HepG2 (cell line): ENCODE results near the gene GINM1. TPM values are rescaled to one million over a fixed set of nuclear protein-coding genes. Genes with fewer than 3 reads are reported as not detected.

Source experiments
- ATAC-seq: fragments of 200-7000 bp; cut with Tn5 transposase; 3 replicates; pipeline ENCODE4 v1.9.1; 2020; ENCODE audit warnings: mild to moderate bottlenecking, moderate library complexity
- BruUV-seq: library from RNA; stranded (reverse); fragments of 400-500 nt; replicated peaks from 2 replicates; lab custom pipeline; 2021; lab: Mats Ljungman, UMichigan
- CTCF ChIA-PET: fragments of 300-600 bp; formaldehyde crosslinking; extraction: SDS; loops from one replicate; lab custom pipeline; 2021; ENCODE audit warnings: low total read pairs, inconsistent platforms, low intra/inter-chr PET ratio; lab: Yijun Ruan, JAX
- POLR2A ChIA-PET: fragments of 350-600 bp; sonication (Branson Sonifier 250); formaldehyde crosslinking; loops from one replicate; lab custom pipeline; 2020; ENCODE audit warnings: antibody characterized with exemption, inconsistent platforms; lab: Yijun Ruan, JAX
- DNase-seq: peaks from one replicate; pipeline ENCODE4 v3.0.0-alpha.2; 2015; ENCODE audit warnings: low spot score
- FAIRE-seq: peaks from 3 replicates; lab custom pipeline; 2011; peaks lifted over from hg19 to GRCh38; lab: Jason Lieb, UNC
- H2AFZ ChIP-seq: one replicate; pipeline ENCODE4 v1.6.1; 2011; ENCODE audit warnings: low read length, inconsistent platforms
- H3K27ac ChIP-seq: fragments of 300-600 bp; 3 replicates; pipeline ENCODE4 v1.8.0; 2011; ENCODE audit warnings: mixed run types, mild to moderate bottlenecking, mixed read lengths, low read length, inconsistent platforms; ENCODE audit not compliant: insufficient read depth; ENCODE audit errors: extremely low read length
- H3K27me3 ChIP-seq, 2 experiments: fragments of 200-600 bp in 1 of 2; 2 replicates in 1 of 2; 3 replicates in 1 of 2; pipeline versions ENCODE4 v1.6.0 to v1.8.0; 2011; ENCODE audit warnings: low read length in 2 of 2, mild to moderate bottlenecking in 2 of 2, moderate library complexity in 2 of 2, inconsistent platforms in 1 of 2; ENCODE audit not compliant: insufficient read depth in 2 of 2, control insufficient read depth in 1 of 2
- H3K36me3 ChIP-seq, 2 experiments: fragments of 200-600 bp in 1 of 2; replicated peaks in 1 of 2; 2 replicates in 1 of 2; 3 replicates in 1 of 2; pipeline versions ENCODE4 v1.5.1 to v1.8.0; 2011; ENCODE audit warnings: low read length in 2 of 2, inconsistent platforms in 1 of 2; ENCODE audit not compliant: insufficient read depth in 2 of 2, control insufficient read depth in 1 of 2
- H3K4me1 ChIP-seq: 2 replicates; pipeline ENCODE4 v1.5.1; 2012; ENCODE audit warnings: low read length, inconsistent platforms; ENCODE audit not compliant: insufficient read depth
- H3K4me2 ChIP-seq: 2 replicates; pipeline ENCODE4 v1.6.0; 2011; ENCODE audit warnings: low read depth, low read length, inconsistent platforms
- H3K4me3 ChIP-seq, 3 experiments: fragments of 200-600 bp in 1 of 3; sonication (generic), shearing (Covaris generic) in 1 of 3; replicated peaks in 1 of 3; 2 replicates each; pipeline ENCODE4 v1.5.1; 2011 to 2016; ENCODE audit warnings: low read length in 3 of 3, inconsistent platforms in 2 of 3, low read depth in 2 of 3, mild to moderate bottlenecking in 2 of 3, control low read depth in 1 of 3, mixed read lengths in 1 of 3; ENCODE audit not compliant: insufficient read depth in 1 of 3
- H3K79me2 ChIP-seq: one replicate; pipeline ENCODE4 v1.6.1; 2011; ENCODE audit warnings: low read length, inconsistent platforms; ENCODE audit not compliant: insufficient read depth
- H3K9ac ChIP-seq: 2 replicates; pipeline ENCODE4 v1.6.0; 2011; ENCODE audit warnings: mild to moderate bottlenecking, low read depth, low read length, inconsistent platforms; ENCODE audit not compliant: insufficient read depth
- H3K9me3 ChIP-seq: 2 replicates; pipeline ENCODE4 v1.5.1; 2012; ENCODE audit warnings: mild to moderate bottlenecking, low read length
- H4K20me1 ChIP-seq: 2 replicates; pipeline ENCODE4 v1.6.0; 2011; ENCODE audit warnings: inconsistent platforms, mild to moderate bottlenecking, low read length, moderate library complexity; ENCODE audit not compliant: insufficient read depth
- AFF4 ChIP-seq: sonication (generic); formaldehyde crosslinking; IDR thresholded peaks from 2 replicates; pipeline ENCODE4 v1.4.0; 2020; ENCODE audit warnings: missing genetic modification reagents
- BRF2 ChIP-seq: sonication (generic); formaldehyde crosslinking; IDR thresholded peaks from 2 replicates; pipeline ENCODE4 v1.8.1; 2022; ENCODE audit warnings: mild to moderate bottlenecking, missing genetic modification reagents
- CTCF ChIP-seq: sonication (generic); formaldehyde crosslinking; IDR thresholded peaks from 2 replicates; pipeline ENCODE4 v1.5.0; 2020; ENCODE audit warnings: mild to moderate bottlenecking, missing genetic modification reagents, moderate library complexity
- DR1 ChIP-seq: sonication (generic); formaldehyde crosslinking; IDR thresholded peaks from 2 replicates; pipeline ENCODE4 v1.8.0; 2021; ENCODE audit warnings: mild to moderate bottlenecking, missing genetic modification reagents, inconsistent platforms
- EP300 ChIP-seq, 3 experiments: sonication (generic) in 1 of 3; formaldehyde crosslinking in 1 of 3; IDR thresholded peaks; 2 replicates each; pipeline versions ENCODE4 v1.5.1 to v1.6.1; 2011 to 2020; ENCODE audit warnings: low read depth in 2 of 3, low read length in 2 of 3, borderline replicate concordance in 1 of 3, improper control_type of control experiment in 1 of 3, mild to moderate bottlenecking in 1 of 3, missing genetic modification reagents in 1 of 3, moderate library complexity in 1 of 3
- ERF ChIP-seq: IDR thresholded peaks from 2 replicates; pipeline ENCODE4 v1.6.1; 2018; ENCODE audit warnings: missing biosample characterization, missing genetic modification reagents
- HDAC1 ChIP-seq: sonication (generic); formaldehyde crosslinking; IDR thresholded peaks from 2 replicates; pipeline ENCODE4 v1.5.1; 2020; ENCODE audit warnings: mild to moderate bottlenecking, missing genetic modification reagents
- IKZF1 ChIP-seq: fragments of 450-650 bp; IDR thresholded peaks from 2 replicates; pipeline ENCODE4 v1.7.1; 2016
- KDM5A ChIP-seq: fragments of 200-600 bp; sonication (generic); IDR thresholded peaks from 2 replicates; pipeline ENCODE4 v1.7.0; 2018; ENCODE audit warnings: antibody characterized with exemption, mild to moderate bottlenecking, low read length, borderline replicate concordance
- ZFX ChIP-seq: sonication (generic); formaldehyde crosslinking; IDR thresholded peaks from 2 replicates; pipeline ENCODE4 v1.4.0; 2020; ENCODE audit warnings: mild to moderate bottlenecking, low read depth, missing genetic modification reagents, moderate library complexity
- ZNF101 ChIP-seq: sonication (generic); formaldehyde crosslinking; IDR thresholded peaks from 2 replicates; pipeline ENCODE4 v1.4.0; 2020; ENCODE audit warnings: mild to moderate bottlenecking, low read depth, missing genetic modification reagents, borderline replicate concordance
- ZNF513 ChIP-seq: sonication (generic); formaldehyde crosslinking; conservative IDR thresholded peaks from 2 replicates; pipeline ENCODE4 v1.5.0; 2020; ENCODE audit warnings: missing genetic modification reagents
- ZNF83 ChIP-seq: sonication (generic); formaldehyde crosslinking; IDR thresholded peaks from 2 replicates; pipeline ENCODE4 v1.4.0; 2020; ENCODE audit warnings: missing genetic modification reagents, mild to moderate bottlenecking, borderline replicate concordance
- whole genome bisulfite sequencing: methylation state at CpG from one replicate; pipeline ENCODE4 v1.1.6; 2017; ENCODE audit warnings: low lambda C conversion rate; 5-methylcytosine and 5-hydroxymethylcytosine counted together
- in situ Hi-C: cut with HindIII; loops from 2 replicates; pipeline ENCODE4 v1.10.0; 2017; ENCODE audit warnings: low pct_unique_long_range_greater_than_20kb; ENCODE audit not compliant: extremely low pct_ligation_motif_present
- intact Hi-C: fragments of 100-400 bp; cut with micrococcal nuclease; formaldehyde crosslinking; loops from one replicate; pipeline ENCODE4 v1.10.0; 2022; ENCODE audit not compliant: unreplicated experiment
- polyA plus RNA-seq, 8 experiments: library from polyadenylated mRNA; depleted of rRNA in 3 of 8; stranded (reverse) in 7 of 8; unstranded in 1 of 8; fragments of >200 nt; fragmentation: Illumina TruSeq in 4 of 8; extraction: Trizol in 4 of 8; gene quantifications; 2 replicates each; pipeline versions ENCODE4 v1.2.1 to v1.2.3, GENCODE V29; 2011 to 2016; ENCODE audit warnings: low read depth in 4 of 8, missing spikeins in 1 of 8, mixed read lengths in 1 of 8; ENCODE audit not compliant: insufficient read depth in 1 of 8
- total RNA-seq, 5 experiments: library from RNA; depleted of rRNA; stranded (reverse); fragments of >200 nt; fragmentation: Illumina TruSeq; extraction: Trizol; gene quantifications; 2 replicates each; pipeline ENCODE4 v1.2.3, GENCODE V29; 2016; ENCODE audit warnings: low read depth in 1 of 5

GINM1 gene
- total and polyA plus RNA-seq, 2 of the 13 experiments (the other 11 are each of a cell fraction or from before 2014, with no cell fraction given): 19.4 to 27.5 TPM

DNA sequence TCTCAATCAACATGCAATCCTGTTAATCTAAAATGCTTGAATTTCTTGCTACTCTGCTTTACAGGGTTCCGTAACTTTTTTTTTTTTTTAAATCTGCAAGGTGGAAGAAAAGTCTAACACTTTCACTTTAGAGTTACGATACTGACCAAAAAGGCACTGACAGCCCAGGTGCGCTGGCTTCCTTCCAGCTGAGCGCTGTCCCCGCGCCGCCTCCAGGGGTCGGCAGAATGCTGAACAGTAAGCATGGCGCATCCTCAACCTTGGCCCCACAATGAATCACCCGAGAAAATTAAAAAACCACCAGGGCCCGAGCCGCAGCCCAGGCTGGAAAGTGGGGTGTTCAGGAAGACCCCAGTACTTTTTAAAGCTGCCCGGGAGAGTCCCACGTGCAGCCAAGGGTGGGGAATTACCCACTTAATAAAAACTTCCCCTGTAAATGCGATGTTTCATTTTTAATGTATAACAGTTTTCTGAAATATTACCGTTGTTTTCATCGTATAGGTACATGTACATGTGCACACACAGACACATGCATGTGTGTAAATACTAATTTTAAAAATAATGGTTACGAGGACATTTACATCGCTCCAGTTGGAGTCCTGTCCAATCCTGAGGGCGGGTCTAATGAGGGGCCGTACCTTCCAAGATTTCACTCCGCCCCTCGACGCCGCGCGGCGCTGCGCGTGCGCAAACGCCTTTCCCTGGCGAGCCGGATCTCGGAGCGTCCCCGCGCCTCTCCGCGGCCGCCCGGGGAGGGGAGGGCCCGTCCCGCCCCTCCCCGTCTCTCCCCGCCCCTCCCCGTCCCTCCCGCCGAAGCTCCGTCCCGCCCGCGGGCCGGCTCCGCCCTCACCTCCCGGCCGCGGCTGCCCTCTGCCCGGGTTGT, at the start of gene GINM1 (continued):
- peak; percentile 83; the same call in 1 of the 2 replicates for TF ChIP-seq KDM5A
- TF ChIP-seq ZNF513 (CRISPR knock-in tag): no peak
- 0 out of 2 replicates have a peak, but pooled peaks have one; percentile 33 for TF ChIP-seq DR1
- TF ChIP-seq HDAC1 (CRISPR knock-in tag): peak; percentile 84
- no peak for TF ChIP-seq ZNF83 (CRISPR knock-in tag)
- 0 out of 2 replicates have a peak, but pooled peaks have one; percentile 45 for TF ChIP-seq ERF (CRISPR knock-in tag)
- no peak for TF ChIP-seq BRF2 (CRISPR knock-in tag)

DNA sequence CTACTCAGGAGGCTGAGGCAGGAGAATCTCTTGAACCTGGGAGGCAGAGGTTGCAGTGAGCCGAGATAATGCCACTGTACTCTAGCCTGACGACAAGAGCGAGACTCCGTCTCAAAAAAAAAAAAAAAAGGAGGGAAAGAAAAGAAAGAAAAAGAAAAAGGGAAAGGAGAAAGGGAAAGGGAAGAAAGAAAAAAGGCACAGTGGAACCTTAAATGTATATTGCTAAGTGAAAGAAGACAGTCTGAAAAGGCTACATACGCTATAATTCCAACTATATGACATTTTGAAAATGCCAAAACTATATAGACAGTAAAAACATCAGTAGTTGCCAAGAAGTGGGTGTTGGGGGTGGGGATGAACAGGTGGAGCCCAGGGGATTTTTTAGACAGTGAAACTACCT, 36.5 kb upstream of the GINM1 start:
- FAIRE-seq: no peak
- no peak for TF ChIP-seq IKZF1
- TF ChIP-seq ZNF101 (CRISPR knock-in tag): no peak
- no peak for TF ChIP-seq AFF4 (CRISPR knock-in tag)
- TF ChIP-seq CTCF (CRISPR knock-in tag): no peak
- TF ChIP-seq ZFX (CRISPR knock-in tag): no peak
- no peak for TF ChIP-seq EP300 (IDR thresholded peaks at IDR 0.05; ENCODE audit: low read depth in 2 of 2, low read length in 2 of 2)
- no peak for TF ChIP-seq EP300 (CRISPR knock-in tag; IDR thresholded peaks at IDR 0.05; ENCODE audit: borderline replicate concordance)

More for the DNA sequence above, 36.5 kb upstream of the GINM1 start:
- no peak overlapping the region for H3K9ac ChIP-seq
- ChIA-PET CTCF (no interaction called here), POLR2A (no interaction called here)
- 99% methylated on average over 5 of the region's 5 CpGs for whole genome bisulfite sequencing
- intact Hi-C loops: no loop called here
- H3K9me3 ChIP-seq: no peaks in the 10 kb centered on the region
- H3K4me3 ChIP-seq: no peak overlapping the region
- no peak overlapping the region for H2AFZ ChIP-seq
- H4K20me1 ChIP-seq: no peaks in the 10 kb centered on the region
- DNase-seq (no peak), ATAC-seq (no peak)
- no TSS peak for BruUV-seq
- H3K4me1 ChIP-seq: no peaks in the 10 kb centered on the region
- in situ Hi-C loops: no loop called here
- no peaks in the 10 kb centered on the region for H3K27me3 ChIP-seq
- H3K79me2 ChIP-seq: no peaks in the 10 kb centered on the region
- peaks cover 18 to 85% of the 10 kb centered on the region in 2 experiments for H3K36me3 ChIP-seq
- no peak overlapping the region for H3K4me2 ChIP-seq
- no peak overlapping the region for H3K27ac ChIP-seq
